ENCODE measurements around the gene COX8A.
A peak's percentile ranks its signal among the peaks of the same experiment; 100 is the strongest.
"Not testable (repeated sequence)": the region's sequence is repeated elsewhere in the genome, so short reads cannot be mapped to it uniquely, and the experiment has no call there.

Gene COX8A

DNA sequence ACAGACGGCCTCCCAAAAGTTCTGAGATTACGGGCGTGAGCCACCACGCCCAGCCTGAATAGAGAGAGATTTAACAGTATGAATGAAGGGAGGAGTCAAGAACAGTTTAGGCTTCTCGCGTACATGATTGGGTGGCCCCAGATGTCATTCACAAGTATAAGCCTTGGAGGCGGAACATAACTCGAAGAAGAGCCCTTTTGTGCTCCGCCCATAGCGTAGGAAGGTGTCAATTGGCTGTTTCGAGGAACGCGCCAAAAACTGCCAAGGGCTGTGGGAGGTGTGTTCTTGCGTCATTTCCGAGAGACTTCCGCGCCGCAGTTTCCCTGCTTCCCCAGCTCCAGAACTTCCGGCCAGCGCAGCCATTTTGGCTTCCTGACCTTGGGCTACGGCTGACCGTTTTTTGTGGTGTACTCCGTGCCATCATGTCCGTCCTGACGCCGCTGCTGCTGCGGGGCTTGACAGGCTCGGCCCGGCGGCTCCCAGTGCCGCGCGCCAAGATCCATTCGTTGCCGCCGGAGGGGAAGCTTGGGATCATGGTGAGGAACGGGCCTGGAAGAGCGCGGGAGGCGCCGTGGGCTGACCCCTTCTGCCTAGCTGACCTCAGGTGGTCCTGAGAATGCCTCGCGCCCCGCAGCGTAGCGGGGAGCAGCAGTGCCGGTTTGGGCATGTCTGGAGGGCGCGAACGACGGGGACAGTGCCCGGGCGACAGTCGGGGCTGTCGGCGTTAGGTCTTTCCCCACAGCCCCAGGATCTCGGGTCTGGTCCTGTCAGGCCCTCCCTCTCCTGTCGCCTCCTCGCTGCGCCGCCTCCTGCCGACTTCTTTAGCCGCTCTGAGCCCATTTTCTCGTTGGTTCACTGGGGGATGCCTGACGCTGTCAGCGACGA lies at the start of gene COX8A:
Gene COX8A (plus strand): TSS at position 362 of the 885 bp plus-strand sequence. CDS start 61 bp downstream, at position 423.
- DNase-seq (ENCODE audit: low spot score) (peak; percentile 98), FAIRE-seq (peak; percentile 9)

DNA sequence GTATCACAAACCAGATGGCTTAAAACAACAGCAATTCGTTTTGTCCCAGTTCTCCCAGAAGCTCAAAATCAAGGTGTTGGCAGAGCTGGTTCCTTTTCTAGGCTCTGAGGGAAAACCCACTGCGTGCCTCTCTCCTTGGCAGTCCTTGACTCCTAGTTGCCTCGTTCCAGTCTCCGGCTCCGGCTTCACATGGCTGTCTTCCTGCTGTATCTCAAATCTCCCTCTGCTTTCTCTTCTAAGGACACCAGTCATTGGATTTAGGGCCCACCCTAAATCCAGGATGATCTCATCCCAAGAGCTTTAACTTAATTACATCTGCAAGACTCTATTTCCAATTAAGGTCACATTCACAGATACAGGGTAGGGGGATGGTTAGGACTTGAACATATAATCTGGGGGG lies 44.8 kb upstream of the COX8A start:
- FAIRE-seq: no peak

GRCh38 chr11:63931045-63931444 lies 43.4 kb upstream of the COX8A start:
- no peak for FAIRE-seq

More for the DNA sequence above, 44.8 kb upstream of the COX8A start:
- no peak for DNase-seq (ENCODE audit: low spot score)

GRCh38 chr11:63931876-63932275 lies 42.5 kb upstream of the COX8A start:
- FAIRE-seq (no peak), DNase-seq (ENCODE audit: low spot score) (no peak)

More at GRCh38 chr11:63931045-63931444, 43.4 kb upstream of the COX8A start:
- DNase-seq (ENCODE audit: low spot score): no peak

DNA sequence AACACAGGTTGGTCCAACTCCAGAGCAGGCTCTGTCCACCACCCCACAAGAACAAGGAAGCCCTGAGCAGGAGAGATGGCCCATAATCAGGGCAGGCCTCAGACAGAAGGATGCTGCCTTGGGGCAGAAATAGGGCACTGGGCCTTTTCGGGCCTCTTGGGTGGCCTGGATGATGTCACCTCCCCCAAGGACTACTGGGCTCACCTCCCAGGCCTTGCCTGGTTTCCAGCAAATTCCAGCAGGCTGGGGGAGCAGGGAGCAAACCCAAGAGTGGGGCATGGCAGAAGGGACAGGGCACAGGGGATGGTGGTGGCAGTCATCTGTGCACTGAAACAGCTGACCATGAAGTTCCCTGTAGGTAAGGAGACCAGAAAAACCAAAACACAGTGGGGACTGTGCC lies 41.0 kb upstream of the COX8A start:
- DNase-seq (ENCODE audit: low spot score) (no peak), FAIRE-seq (no peak)

GRCh38 chr11:63937713-63938478 lies 36.5 kb upstream of the COX8A start:
- DNase-seq (ENCODE audit: low spot score): peak; percentile 52
- no peak for FAIRE-seq

GRCh38 chr11:63938479-63939396 lies 35.7 kb upstream of the COX8A start, which contains the start of gene NAA40:
Gene NAA40 (plus strand): TSS chr11:63939002. CDS start chr11:63939097, 95 bp downstream.
- peak; percentile 99 for DNase-seq (ENCODE audit: low spot score)
- FAIRE-seq: peak; percentile 89

- DNase-seq (ENCODE audit: low spot score) (no peak), FAIRE-seq (no peak)
Measured at GRCh38 chr11:63939397-63939891, 35.0 kb upstream of the COX8A start.

DNA sequence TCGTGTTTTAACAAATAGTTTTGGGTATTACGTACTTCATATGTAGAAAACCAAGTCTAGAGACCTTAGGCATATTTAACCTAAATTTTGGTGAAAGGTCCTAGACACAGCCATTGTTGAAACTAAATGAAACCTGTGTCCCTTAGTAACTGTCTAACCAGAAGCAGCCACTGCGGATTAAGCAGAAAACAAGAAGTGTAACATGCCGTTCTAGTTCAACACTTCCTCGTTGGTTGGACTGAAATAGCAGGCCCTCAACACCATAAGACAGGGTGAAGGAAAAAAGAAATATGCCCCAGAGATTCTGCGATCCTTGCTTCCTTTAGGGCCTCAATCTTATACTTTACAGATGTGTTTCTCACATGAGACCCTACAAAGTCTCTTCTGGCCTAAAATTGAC lies 33.6 kb upstream of the COX8A start:
- no peak for DNase-seq (ENCODE audit: low spot score)
- no peak for FAIRE-seq

GRCh38 chr11:63941901-63942300 lies 32.5 kb upstream of the COX8A start:
- no peak for FAIRE-seq
- no peak for DNase-seq (ENCODE audit: low spot score)

GRCh38 chr11:63942803-63943202 lies 31.6 kb upstream of the COX8A start:
- FAIRE-seq: no peak

DNA sequence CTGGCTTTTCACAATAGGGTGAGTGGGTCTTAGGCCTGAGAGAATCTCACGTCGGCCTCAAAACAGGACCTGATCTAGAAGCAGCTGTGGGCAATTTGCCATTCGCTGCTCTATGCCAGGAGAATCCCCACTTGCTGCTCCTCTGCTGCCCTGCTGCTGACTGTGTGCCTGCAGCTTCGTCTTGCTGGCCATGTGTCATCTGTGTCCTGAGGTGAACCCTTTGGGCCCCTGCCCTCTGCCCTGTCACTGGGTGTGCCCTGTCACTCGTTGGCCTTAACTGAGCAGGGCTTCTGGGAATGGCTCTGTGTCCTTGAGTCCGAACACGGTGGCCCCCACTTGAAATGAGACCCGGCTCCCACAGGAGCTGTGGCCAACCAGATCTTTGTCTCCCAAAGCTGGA lies 29.4 kb upstream of the COX8A start:
- no peak for DNase-seq (ENCODE audit: low spot score)
- FAIRE-seq: no peak

More at GRCh38 chr11:63942803-63943202, 31.6 kb upstream of the COX8A start:
- no peak for DNase-seq (ENCODE audit: low spot score)

DNA sequence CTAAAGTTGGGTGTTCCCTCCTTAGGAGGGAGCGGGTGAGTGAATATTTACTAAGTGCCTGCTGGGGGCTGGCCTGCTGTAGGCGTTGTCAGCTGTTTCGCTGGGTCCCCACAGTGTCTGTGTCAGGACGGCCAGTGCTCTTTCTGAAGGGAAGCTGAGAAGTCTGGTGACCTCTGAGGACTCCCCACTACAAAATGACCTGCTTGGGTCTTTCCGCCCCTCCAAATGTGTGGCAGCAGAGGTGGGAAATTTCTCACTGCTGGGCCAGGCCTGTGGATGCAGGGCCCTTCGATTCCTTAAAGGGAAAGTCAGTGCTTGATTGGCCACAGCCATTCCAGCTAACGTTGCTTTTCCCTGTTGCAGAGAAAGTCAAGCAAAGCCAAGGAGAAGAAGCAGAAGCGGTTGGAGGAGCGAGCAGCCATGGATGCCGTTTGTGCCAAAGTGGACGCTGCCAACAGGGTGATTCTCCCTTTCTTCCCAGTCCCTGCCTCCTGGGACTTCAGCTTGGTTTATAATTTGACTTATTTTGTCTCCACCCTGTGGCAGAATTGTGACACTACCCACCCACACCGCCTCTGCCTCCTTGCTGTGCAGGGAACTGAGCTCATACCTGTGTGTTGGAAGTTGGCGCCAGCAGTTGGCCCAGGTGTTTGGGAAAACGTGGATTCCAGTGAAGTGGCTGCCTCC lies 28.8 kb upstream of the COX8A start:
- FAIRE-seq (no peak), DNase-seq (ENCODE audit: low spot score) (peak; percentile 70)

DNA sequence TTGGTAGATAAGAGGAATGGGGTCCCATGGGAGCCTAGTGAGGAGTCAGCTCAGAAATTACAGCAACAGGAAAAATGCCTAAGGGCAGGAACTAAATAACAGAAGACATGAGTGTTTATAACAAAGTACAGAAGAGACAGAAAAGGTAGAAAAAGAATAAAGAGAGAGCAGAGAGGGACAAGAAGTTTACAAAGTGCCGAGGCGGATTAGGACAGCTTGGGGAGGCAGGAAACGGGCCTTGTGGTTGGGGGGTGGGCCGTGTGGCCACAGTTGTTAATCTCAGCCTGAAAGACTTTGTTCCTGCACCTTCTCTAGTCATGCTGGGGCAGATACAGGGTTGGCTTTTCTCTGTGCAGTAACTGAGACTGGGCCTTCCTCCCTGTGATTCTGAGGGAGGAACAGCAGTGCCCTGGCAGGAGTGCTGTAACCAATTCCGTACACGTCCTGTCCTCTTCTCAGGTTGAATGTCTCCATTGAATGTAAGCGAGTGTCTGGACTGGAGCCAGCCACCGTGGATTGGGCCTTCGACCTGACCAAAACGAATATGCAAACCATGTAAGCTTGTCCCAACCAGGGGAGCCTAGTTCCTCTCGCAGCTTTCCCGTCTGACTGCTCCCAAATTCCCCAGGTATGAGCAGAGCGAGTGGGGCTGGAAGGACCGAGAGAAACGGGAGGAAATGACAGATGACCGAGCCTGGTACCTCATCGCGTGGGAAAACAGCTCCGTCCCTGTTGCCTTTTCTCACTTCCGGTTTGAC lies 22.5 kb upstream of the COX8A start:
- no peak for FAIRE-seq
- no peak for DNase-seq (ENCODE audit: low spot score)

GRCh38 chr11:63952570-63952969 lies 21.9 kb upstream of the COX8A start:
- no peak for DNase-seq (ENCODE audit: low spot score)
- FAIRE-seq: no peak

- no peak for FAIRE-seq
Measured at GRCh38 chr11:63958008-63958407, 16.4 kb upstream of the COX8A start.

GRCh38 chr11:63961608-63962412 lies 12.6 kb upstream of the COX8A start:
- FAIRE-seq: no peak
- DNase-seq (ENCODE audit: low spot score): no peak

More at GRCh38 chr11:63958008-63958407, 16.4 kb upstream of the COX8A start:
- DNase-seq (ENCODE audit: low spot score): no peak

DNA sequence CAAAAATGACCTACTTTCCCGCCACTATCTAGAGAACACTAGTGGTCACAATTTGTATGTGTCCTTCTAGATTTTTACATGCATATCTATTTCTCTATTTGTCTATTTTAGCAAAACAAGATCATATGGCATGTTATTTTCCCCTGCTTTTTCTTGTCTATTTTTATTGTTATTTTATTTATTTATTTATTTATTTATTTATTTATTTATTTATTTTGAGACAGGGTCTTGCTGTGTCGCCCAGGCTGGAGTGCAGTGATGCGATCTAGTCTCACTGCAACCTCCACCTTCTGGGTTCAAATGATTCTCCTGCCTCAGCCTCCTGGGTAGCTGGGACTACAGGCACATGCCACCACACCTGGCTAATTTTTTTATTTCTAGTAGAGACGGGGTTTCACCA lies 10.5 kb upstream of the COX8A start:
- FAIRE-seq; DNase-seq (ENCODE audit: low spot score): not testable (repeated sequence)

DNA sequence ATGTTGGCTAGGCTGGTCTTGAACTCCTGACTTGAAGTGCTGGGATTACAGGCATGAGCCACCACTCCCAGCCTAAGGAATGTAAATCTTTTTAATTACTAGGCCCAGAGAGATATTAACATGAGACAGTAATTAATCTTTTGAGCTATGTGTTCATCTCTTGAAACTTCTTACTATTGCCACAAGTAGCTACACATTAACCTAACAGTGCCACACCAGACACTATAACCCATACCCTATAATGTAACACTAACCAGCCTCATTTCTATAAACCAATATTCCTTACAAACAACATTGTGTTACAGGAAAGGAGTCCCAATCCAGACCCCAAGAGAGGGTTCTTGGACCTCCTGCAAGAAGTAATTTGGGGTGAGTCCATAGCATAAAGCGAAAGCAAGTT lies 8.0 kb upstream of the COX8A start:
- FAIRE-seq (no peak), DNase-seq (ENCODE audit: low spot score) (no peak)

All from urothelium cell line (cell line).